T-helper 1 cell treated with Interleukin-12 subunit alpha and Interleukin-12 subunit beta and Interleukin-4 antibody, amounts not matched to agents 30 μg/mL and 1 μg/mL, for 36 hours (primary cell): ENCODE data around the gene MAP4K5.

Experiments
- H3K27ac Mint-ChIP-seq: one replicate; pipeline ENCODE4 v1.8.0; 2021; ENCODE audit warnings: mild to moderate bottlenecking, mixed read lengths
- H3K27me3 Mint-ChIP-seq: one replicate; pipeline ENCODE4 v1.8.0; 2021; ENCODE audit warnings: low read depth, mixed read lengths
- H3K36me3 Mint-ChIP-seq: one replicate; pipeline ENCODE4 v1.8.0; 2021; ENCODE audit warnings: low read depth, mixed read lengths
- H3K4me1 Mint-ChIP-seq: one replicate; pipeline ENCODE4 v1.8.0; 2021; ENCODE audit warnings: low read depth, mixed read lengths
- H3K4me3 Mint-ChIP-seq: one replicate; pipeline ENCODE4 v1.8.0; 2021; ENCODE audit warnings: mild to moderate bottlenecking, moderate library complexity, mixed read lengths
- H3K9me3 Mint-ChIP-seq: one replicate; pipeline ENCODE4 v1.8.0; 2021; ENCODE audit warnings: mixed read lengths

Gene MAP4K5

DNA sequence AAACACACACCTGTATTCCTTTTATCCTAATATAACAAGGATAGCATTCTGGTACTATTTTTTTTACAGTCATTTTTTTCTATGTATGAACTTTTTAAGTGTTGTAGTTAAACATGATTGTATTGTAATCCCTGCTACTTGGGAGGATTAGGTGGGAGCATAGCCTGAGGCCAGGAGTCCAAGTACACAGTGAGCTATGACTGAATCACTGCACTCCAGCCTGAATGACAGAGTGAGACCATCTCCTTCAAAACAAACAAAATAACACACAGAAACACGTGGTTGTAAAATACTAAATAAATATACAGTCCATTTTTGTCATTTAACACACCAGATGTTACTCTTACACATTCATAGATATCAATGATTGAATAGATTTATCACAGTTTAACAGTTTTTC, 56.9 kb downstream of the MAP4K5 start:
- peaks cover 61% of the 10 kb centered on the region for H3K36me3 Mint-ChIP-seq
- no peaks in the 10 kb centered on the region for H3K4me1 Mint-ChIP-seq
- H3K4me3 Mint-ChIP-seq, result no peak overlapping the region
- no peaks in the 10 kb centered on the region for H3K27me3 Mint-ChIP-seq
- no peak overlapping the region for H3K27ac Mint-ChIP-seq
- H3K9me3 Mint-ChIP-seq, result peaks cover 61% of the 10 kb centered on the region

DNA sequence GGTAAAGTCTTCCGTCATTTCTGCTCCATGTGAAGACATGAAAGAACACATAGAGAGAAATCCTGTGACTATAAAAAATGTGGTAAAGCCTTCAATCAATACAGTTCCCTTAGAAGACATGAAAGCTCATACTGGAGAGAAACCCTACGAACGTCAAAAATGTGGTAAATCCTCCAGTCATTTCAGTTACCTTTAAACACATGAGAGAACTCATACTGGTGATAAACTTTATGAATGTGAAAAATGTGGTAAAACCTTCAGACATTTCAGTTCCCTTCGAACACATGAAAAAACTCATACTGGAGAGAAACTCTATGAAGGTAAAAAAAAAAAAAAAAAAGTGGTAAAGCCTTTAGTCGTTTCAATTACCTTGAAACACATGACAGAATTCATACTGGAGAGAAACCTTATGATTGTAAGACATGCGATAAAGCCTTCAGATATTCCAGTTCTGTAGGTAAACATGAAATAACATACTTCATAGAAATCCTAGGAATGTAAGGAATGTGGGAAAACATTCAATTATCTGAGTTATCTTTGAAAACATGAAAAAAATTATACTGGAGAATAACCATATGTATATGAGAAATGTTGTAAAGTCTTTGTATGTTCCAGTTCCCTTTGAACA, 60.4 kb downstream of the MAP4K5 start:
- peaks cover 2% of the 10 kb centered on the region for H3K4me1 Mint-ChIP-seq
- no peak overlapping the region for H3K27ac Mint-ChIP-seq
- H3K4me3 Mint-ChIP-seq, result no peak overlapping the region
- peaks cover 63% of the 10 kb centered on the region for H3K36me3 Mint-ChIP-seq
- no peaks in the 10 kb centered on the region for H3K27me3 Mint-ChIP-seq
- H3K9me3 Mint-ChIP-seq, result peaks cover 65% of the 10 kb centered on the region

DNA sequence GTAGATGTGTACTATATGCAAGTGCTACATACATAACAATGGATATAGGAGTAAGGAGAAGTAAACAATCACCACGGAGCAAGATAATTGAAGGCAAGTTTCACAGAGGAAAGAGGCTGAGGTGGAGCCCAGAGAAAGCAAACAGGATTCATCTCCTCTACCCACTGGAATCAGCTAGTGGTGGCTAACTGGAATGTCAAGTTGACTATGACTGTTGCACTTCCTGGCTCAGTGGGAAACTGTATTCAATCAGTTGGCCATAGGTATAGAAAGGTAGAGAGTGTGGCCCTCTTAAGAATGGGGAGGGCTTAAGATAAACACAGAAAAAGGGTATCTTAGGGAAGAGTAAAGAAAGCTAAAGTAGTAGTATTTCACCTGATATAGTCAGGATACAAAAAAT, 62.4 kb downstream of the MAP4K5 start:
- Mint-ChIP-seq H3K27me3 (no peaks in the 10 kb centered on the region), H3K36me3 (peaks cover 67% of the 10 kb centered on the region), H3K4me3 (no peak overlapping the region), H3K4me1 (peaks cover 2% of the 10 kb centered on the region), H3K9me3 (peaks cover 62% of the 10 kb centered on the region), H3K27ac (no peak overlapping the region)

DNA sequence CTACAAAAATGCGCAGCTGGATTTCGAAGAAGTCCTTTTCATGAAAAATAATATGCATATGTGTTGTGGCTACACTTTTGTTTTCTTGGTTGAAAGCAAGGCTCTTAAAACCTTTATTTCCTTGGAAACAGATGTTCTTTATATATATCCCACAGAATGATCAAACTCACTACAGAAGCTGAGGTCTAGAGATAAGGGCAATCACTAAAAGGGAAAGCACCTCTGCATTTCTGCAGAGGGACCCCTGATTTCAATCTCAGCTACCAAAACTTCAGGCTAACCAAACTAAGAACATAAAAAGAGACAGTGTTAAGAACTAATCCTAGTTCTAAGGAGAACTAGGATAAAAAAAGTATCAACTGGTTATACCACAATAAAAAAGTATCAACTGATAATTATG, 70.3 kb downstream of the MAP4K5 start:
- peaks cover 4% of the 10 kb centered on the region for H3K9me3 Mint-ChIP-seq
- H3K27ac Mint-ChIP-seq, result no peak overlapping the region
- H3K4me1 Mint-ChIP-seq, result no peaks in the 10 kb centered on the region
- no peaks in the 10 kb centered on the region for H3K27me3 Mint-ChIP-seq
- H3K36me3 Mint-ChIP-seq, result peaks cover 19% of the 10 kb centered on the region
- no peak overlapping the region for H3K4me3 Mint-ChIP-seq

DNA sequence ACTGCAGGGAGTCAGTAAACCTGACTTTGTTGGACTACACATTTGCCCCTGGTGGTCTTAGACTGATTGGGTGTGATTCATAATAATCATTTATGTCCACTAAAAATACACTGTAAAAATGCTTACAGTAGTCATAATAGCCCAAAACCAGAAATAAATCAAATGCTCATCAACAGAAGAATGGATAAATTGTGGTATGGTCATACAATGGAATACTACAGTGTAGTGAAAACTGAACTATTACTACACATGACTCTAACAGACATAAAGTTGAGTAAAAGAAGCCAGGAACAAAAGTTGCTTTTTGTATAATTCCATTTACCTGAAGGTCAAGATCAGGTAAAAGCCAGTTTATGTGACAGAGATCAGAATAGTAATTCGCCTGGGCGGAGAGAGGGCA, 78.5 kb downstream of the MAP4K5 start:
- Mint-ChIP-seq H3K27ac (no peak overlapping the region), H3K27me3 (no peaks in the 10 kb centered on the region), H3K4me1 (no peaks in the 10 kb centered on the region), H3K9me3 (no peaks in the 10 kb centered on the region), H3K36me3 (peaks cover 29% of the 10 kb centered on the region), H3K4me3 (no peak overlapping the region)

DNA sequence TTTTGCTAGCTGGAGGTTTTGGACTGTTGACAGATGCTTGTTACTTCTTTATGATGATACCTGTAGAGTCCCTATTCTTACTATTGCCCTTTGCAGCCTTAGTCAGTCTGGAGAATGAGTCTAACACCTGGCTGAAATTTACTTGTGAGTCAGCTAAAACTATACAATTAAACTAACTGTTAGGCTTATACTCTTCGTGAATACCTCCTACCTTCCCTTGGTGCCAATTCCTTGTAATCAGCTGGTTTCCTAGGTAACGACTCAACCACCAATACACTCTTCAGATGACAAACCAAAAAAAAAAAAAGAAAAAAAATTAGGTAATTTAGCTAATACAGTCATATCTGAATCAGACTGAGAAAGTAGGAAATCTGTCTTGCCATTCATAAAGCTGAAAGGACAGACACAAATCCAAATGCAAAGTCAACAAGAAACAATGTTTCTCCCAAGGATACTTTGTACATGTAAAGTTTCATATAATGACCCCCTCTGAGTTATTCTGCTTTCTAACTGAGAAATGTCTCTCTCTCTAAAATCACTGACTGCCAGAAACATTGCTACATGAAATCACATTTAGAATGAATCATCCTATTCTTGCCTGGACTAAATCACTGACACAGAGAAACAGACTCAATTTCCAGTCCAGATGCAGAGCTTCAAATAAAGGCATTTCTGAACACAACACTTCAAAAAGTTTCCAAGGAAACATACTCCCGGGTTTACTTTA, 79.2 kb downstream of the MAP4K5 start:
- Mint-ChIP-seq H3K36me3 (peaks cover 31% of the 10 kb centered on the region), H3K9me3 (no peaks in the 10 kb centered on the region), H3K4me3 (no peak overlapping the region), H3K27me3 (no peaks in the 10 kb centered on the region), H3K27ac (no peak overlapping the region), H3K4me1 (no peaks in the 10 kb centered on the region)

DNA sequence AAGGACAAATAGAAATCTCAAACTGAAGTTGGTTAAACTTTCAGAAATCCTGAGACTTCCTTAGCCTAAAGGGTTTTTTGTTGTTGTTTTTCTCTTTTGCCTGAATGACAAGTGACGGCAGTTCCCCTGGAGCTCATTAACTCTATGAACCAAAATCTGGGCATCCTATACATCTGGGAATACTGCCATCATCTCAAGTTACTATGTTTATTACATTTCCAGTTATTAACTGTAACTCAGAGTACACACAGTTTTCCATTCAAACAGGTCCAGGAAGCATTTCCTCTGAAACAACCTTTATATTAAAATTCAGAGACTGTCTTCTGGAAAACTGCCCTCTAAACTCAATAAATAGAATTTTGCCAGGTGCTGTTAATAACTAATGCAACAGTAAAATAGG, 80.1 kb downstream of the MAP4K5 start:
- H3K9me3 Mint-ChIP-seq, result no peaks in the 10 kb centered on the region
- no peaks in the 10 kb centered on the region for H3K27me3 Mint-ChIP-seq
- no peak overlapping the region for H3K27ac Mint-ChIP-seq
- H3K4me1 Mint-ChIP-seq, result no peaks in the 10 kb centered on the region
- H3K36me3 Mint-ChIP-seq, result peaks cover 33% of the 10 kb centered on the region
- H3K4me3 Mint-ChIP-seq, result no peak overlapping the region

DNA sequence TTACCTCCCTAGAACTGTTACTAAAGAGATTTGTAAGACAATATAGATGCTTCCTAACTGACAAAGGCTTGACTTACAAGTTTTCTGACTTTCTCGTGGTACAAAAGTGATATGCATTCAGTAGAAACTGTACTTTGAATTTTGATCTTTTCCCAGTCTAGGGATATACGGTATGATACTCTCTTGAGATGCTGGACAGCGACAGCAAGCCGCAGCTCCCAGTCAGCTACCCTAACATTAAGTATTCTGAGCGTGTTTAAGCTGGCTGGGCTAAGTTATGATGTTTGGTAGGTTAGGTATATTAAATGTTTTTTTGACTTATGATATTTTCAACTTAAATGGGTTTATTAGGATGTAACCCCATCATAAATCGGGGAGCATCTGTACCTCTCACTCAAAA, 80.5 kb downstream of the MAP4K5 start:
- peaks cover 33% of the 10 kb centered on the region for H3K36me3 Mint-ChIP-seq
- H3K4me1 Mint-ChIP-seq, result no peaks in the 10 kb centered on the region
- no peaks in the 10 kb centered on the region for H3K27me3 Mint-ChIP-seq

DNA sequence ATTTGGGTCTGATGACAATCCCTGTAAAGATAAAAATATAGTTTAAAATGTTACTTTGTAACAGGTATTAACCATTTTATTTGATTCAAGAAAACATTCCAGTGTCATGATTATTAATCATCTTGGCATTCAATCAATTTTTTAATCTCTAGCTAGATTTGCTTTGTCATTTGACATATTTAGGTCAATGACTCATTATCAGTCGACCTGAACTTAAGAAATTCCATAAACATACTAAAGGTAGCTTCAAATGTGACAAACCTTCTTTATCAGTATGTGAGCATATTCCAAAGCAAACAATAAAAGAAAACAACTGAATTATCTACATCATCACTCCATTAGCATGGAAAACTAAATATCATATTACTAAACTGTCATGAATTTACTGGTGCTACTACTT, 84.9 kb downstream of the MAP4K5 start:
- Mint-ChIP-seq H3K27me3 (no peaks in the 10 kb centered on the region), H3K4me3 (no peak overlapping the region), H3K27ac (no peak overlapping the region), H3K9me3 (no peaks in the 10 kb centered on the region), H3K4me1 (no peaks in the 10 kb centered on the region), H3K36me3 (peaks cover 20% of the 10 kb centered on the region)

More for the DNA sequence above, 80.5 kb downstream of the MAP4K5 start:
- Mint-ChIP-seq H3K4me3 (no peak overlapping the region), H3K27ac (no peak overlapping the region), H3K9me3 (no peaks in the 10 kb centered on the region)

DNA sequence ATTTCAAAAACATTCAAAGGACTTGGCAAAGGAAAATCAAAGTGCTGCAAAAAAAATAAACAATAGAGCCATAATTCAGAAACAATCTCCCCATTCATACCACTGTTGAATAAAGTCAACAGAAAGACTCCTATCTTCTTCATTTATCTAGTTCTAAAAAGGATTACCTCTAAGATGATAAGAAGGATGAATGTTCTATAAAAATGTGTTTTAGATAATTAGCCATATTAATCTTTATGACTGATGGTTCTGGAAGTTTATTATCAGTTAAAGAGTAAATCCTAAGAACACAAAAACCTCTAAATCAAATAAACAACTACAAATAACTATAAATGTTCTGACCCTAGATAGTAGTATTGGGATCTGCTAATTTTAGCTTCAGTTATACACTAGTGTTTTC, 97.8 kb downstream of the MAP4K5 start:
- H3K36me3 Mint-ChIP-seq, result peaks cover 39% of the 10 kb centered on the region
- no peaks in the 10 kb centered on the region for H3K4me1 Mint-ChIP-seq
- no peaks in the 10 kb centered on the region for H3K27me3 Mint-ChIP-seq

DNA sequence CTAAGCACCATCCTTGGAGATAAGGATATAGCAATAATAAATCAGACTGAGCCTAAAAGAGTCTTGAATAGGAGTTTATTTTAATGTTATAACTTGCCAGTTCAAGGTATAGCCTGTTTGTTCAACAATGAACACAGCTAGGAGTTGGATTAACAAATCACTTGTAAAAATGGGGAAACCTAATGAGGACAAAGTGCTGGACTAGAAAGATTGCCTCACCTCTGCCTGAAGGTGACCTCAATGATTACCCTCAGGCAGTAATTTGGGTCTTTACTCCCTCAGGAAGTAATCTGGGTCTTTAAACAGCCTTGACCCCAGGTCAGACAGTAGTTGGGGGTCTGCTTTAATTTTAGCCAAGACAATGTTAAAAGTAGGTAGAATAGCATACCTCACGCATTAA, 100.2 kb downstream of the MAP4K5 start:
- H3K36me3 Mint-ChIP-seq, result peaks cover 37% of the 10 kb centered on the region
- no peaks in the 10 kb centered on the region for H3K27me3 Mint-ChIP-seq
- H3K9me3 Mint-ChIP-seq, result peaks cover 5% of the 10 kb centered on the region
- H3K4me3 Mint-ChIP-seq, result no peak overlapping the region
- H3K27ac Mint-ChIP-seq, result no peak overlapping the region
- no peaks in the 10 kb centered on the region for H3K4me1 Mint-ChIP-seq

More for the DNA sequence above, 97.8 kb downstream of the MAP4K5 start:
- Mint-ChIP-seq H3K27ac (no peak overlapping the region), H3K4me3 (no peak overlapping the region), H3K9me3 (peaks cover 12% of the 10 kb centered on the region)

DNA sequence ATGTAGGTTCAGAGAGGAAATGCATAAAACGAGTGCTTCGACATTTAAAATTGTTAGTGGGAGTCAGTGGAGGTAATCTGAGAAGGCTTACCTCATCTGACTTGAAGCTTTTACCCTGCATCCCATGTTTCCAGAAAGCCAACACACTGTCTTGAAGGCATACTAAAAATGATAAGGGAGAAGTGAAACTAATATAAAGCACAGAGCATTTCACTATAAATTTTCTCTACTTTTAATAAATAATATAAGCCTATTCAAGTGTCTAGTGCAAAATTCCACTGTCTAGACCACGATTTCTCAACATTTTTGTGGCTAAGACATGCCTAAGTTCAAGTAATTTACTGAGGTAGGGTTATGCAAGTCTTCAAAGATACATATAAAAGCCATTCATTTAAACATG, 106.6 kb downstream of the MAP4K5 start:
- H3K9me3 Mint-ChIP-seq, result no peaks in the 10 kb centered on the region
- H3K4me1 Mint-ChIP-seq, result no peaks in the 10 kb centered on the region
- H3K27me3 Mint-ChIP-seq, result no peaks in the 10 kb centered on the region
- no peak overlapping the region for H3K27ac Mint-ChIP-seq
- H3K36me3 Mint-ChIP-seq, result peaks cover 9% of the 10 kb centered on the region
- no peak overlapping the region for H3K4me3 Mint-ChIP-seq

DNA sequence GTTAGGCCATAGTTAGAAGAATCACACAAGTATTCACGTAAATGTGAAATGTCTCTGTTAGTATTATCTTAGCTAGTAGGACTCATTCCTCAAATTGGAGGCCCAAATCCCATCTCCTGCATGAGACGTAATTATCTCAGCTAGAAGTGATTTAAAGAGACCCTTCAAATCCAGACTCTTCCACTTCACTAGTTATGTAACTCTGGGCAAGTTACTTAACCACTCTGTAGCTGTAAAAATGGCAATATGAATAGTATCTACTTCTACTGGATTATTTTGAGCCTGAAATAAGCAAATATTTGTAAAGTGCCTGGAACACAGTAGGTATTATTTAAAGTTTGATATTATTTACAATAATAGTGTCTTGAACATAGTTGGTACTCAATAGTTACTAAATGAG, 107.3 kb downstream of the MAP4K5 start:
- no peaks in the 10 kb centered on the region for H3K9me3 Mint-ChIP-seq
- H3K27ac Mint-ChIP-seq, result no peak overlapping the region
- no peaks in the 10 kb centered on the region for H3K27me3 Mint-ChIP-seq
- H3K4me1 Mint-ChIP-seq, result no peaks in the 10 kb centered on the region
- H3K4me3 Mint-ChIP-seq, result no peak overlapping the region
- H3K36me3 Mint-ChIP-seq, result peaks cover 9% of the 10 kb centered on the region

DNA sequence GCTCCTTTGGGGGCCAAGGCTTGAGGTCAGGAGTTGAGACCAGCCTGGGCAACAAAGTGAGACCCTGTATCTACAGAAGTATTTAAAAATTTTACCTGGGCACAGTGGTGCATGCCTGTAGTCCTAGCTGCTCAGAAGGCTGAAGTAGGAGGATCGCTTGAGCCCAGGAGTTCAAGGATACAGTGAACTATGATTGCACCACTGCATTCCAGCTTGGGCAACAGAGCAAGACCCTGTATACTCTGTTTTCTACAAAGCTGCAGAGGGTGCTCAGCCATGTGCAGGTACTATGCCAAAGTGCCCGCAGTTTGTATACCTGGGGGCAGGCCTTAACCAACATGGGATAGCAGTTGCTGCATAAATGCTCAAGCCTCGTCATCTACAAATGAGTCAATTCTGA, 108.8 kb downstream of the MAP4K5 start:
- Mint-ChIP-seq H3K4me1 (no peaks in the 10 kb centered on the region), H3K36me3 (peaks cover 4% of the 10 kb centered on the region), H3K27ac (no peak overlapping the region), H3K4me3 (no peak overlapping the region), H3K27me3 (no peaks in the 10 kb centered on the region), H3K9me3 (no peaks in the 10 kb centered on the region)

DNA sequence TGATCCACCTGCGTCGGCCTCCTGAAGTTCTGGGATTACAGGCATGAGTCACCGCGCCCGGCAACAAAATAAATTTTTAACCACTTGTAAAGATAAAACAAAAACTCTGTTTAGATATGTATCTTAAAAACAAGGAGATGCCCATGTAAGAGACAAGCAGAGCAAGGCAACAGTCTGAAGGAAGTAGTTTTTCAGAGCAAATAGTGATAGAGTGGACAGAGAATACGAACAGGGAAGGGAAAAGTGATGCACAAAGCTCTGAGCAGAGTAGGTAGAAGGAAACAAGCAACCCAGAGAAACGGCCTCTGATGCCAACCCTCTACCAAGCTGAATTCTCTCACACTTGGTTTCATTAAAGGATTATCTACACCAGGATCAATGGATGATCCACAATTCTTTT, 110.9 kb downstream of the MAP4K5 start:
- Mint-ChIP-seq H3K27me3 (no peaks in the 10 kb centered on the region), H3K27ac (no peak overlapping the region), H3K4me3 (no peak overlapping the region), H3K9me3 (no peaks in the 10 kb centered on the region), H3K4me1 (peaks cover 5% of the 10 kb centered on the region), H3K36me3 (peaks cover 11% of the 10 kb centered on the region)
